Glomerular endothelial cell (primary cell): Measurements from ENCODE around the gene ZNF516. TPM values are rescaled to one million over a fixed set of nuclear protein-coding genes. Genes with fewer than 3 reads are reported as not detected.
A peak's percentile ranks its signal among the peaks of the same experiment; 100 is the strongest.

Experiments used
- DNase-seq: peaks from one replicate; pipeline ENCODE4 v3.0.0-alpha.2; 2011; ENCODE audit warnings: low read depth, low spot score; ENCODE audit errors: extremely low read depth
- total RNA-seq: library from RNA; depleted of rRNA; stranded (reverse); fragments of >200 nt; gene quantifications from 2 replicates; pipeline ENCODE4 v1.2.3, GENCODE V29; 2015

Gene ZNF516
- total RNA-seq, 1 donor from 2014 or later: 26.8 TPM

DNA sequence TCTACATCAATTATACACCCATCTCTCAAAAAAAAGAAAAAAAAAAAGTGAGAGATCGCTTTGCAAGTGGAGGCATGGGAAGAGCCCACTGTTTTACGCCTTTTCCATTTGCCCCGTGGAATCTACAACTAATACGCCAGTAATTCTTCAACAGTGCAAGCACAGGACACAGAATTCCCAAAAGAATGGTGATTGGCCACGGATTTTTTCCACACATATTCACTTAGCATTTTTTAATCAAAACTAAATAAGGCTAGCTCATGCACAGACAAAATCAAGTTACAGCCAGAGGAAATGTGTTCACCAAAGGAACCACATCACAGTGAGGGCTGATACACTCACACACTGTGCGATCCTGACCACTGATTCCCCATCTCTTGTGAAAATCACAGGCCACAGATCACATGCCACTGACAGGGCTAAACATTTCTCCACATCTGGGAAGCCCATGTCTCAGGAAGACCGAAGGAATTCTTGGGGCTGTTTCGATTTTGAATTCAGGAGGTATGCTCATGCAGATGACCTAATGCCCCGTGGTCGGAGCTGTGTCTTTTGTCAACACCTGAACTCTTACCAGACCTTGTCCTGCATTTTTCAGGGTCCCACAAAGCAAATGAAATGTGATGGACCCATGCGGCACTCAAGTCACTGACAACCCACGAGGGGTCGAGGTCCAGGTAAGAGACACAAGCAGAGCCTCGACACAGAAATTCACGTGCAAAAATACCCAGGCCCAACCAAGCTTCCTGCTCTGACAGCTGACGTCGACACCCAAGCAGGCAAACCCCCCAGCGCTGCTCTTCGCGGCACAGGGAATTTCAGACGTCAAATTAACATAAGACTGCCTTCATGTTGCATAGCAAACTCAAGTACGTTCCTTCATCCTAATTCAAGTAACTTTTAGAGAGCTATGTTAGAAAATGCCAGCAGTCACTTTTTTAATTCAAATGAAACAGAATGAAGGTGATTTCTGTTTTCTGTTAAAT is 69.6 kb downstream of the ZNF516 start:
- DNase-seq: no peak

DNA sequence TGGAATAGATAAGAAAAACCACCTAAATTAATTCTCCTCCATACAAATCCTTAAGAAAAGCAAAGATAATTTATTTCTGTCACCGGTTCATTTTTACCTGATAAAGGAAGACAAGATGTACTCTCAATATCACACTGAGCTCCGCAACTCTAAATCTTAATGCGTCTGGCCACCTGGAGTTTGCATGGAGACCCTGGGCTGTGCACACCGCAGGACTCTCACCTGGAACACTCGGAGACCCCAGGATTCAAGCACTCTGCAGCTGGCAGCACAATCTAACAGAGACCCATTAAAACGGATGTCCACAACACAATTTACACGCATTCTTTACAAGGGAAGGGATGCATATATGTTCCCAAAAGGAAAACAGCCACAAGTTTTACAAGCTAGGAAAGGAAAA is 72.2 kb downstream of the ZNF516 start:
- no peak for DNase-seq

DNA sequence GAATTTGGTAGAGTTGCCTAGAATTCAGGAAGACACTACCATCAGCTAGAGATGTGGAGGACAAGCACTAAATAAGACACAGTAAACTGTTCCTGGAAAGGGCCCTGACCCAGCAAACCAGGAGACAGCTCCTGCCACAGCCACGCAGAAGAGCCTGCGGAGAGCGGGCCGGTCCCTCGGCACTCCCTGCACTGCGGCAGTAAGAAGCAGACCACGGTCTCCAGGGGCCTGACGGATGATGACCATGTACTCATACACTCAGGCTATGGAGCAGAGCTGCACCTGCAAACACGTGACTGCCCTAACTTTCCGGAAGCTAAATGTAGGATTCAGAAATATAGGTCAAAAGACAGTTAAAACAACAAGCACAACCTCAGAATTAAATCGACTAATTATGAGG is 72.9 kb downstream of the ZNF516 start:
- no peak for DNase-seq

DNA sequence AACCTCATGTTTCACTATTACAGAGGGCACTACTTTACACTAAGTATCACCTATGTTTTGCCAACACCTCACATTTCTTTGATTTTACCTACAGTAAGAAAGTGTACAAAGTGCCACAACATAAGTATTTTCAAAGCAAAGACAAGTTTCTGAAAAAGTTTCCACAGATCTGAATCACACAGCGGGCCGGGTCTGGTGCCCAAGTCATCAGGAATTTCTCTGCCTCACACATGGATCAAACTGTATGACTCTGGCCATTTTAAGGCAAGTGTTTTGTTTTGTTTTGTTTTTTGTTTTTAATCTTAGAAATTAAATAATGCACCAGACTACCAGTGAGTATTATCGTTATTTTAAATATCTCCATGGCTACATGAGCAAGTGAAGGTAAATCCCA is 73.4 kb downstream of the ZNF516 start:
- no peak for DNase-seq

DNA sequence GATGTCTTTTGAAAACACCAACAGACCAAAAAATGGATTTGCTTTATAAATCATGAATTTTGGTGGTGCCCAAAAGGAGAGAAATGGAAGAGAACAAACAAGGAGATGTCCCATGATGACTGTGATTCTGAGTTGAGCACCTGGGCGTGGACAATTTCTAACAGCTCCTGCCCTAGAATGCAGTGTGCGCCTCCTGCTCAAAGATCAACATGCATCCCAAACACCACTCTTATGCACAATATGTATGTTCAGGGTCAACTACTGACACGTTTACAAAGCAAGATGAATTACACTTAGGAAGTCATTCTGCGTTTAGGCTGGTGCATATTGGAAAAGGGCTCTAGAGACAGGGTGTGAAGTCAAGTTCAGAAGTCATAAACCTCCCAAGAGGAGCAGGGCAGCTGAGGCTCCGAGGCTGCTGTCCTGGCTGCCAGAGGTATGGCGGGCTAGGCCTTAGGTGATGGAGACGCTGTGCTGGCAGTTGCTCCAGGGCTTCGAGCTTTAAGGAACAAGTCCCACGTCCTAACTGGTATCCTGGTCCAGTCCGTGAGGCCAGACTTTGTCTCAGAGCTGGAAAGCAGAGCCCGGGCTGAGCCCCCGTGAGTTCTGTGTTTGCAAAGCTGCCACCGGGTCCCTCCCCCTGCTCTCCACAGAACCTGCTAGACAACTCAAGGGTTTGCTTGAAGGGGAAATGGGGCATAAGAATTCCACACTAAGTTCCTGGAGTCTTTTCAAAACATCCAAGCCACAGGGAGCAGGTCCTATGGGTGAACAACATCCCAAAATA is 74.0 kb downstream of the ZNF516 start:
- no peak for DNase-seq

DNA sequence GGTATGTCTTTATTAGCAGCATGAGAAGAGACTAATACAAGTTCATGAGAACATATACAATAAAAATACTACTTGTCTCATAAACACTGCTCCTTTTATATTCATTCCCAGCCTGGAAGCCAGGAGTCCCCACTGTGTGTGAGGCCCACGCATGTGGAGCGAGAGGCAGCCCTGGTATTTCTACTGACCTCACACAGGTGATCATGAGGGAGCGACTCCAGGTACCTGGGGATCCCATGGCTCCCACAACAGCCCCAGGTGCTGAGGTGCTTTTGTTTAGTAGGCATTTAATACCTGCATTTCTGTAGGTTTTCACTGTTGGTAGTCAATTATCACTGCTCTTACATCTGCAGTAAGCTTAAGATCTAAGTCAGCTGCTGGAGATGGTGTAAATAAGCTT is 75.2 kb downstream of the ZNF516 start:
- no peak for DNase-seq

DNA sequence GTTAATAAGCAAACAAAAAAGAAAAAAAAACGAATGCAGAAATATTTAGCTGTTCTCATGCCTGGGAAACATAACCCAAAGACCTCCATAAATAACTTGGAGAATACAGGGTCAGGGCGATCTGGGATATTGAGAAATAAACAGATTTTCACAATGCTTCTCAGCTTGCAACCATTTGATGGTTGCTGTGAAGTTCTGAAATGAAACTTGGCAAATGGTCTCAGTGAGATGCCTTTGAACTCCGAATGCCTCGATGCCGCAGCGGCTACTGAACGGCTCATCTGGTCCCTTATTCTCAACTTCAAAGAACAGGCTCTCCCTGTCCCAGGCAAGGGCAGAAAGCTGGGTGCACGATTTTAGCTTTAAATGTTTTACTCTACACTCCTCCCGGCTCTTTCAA is 78.1 kb downstream of the ZNF516 start:
- no peak for DNase-seq

DNA sequence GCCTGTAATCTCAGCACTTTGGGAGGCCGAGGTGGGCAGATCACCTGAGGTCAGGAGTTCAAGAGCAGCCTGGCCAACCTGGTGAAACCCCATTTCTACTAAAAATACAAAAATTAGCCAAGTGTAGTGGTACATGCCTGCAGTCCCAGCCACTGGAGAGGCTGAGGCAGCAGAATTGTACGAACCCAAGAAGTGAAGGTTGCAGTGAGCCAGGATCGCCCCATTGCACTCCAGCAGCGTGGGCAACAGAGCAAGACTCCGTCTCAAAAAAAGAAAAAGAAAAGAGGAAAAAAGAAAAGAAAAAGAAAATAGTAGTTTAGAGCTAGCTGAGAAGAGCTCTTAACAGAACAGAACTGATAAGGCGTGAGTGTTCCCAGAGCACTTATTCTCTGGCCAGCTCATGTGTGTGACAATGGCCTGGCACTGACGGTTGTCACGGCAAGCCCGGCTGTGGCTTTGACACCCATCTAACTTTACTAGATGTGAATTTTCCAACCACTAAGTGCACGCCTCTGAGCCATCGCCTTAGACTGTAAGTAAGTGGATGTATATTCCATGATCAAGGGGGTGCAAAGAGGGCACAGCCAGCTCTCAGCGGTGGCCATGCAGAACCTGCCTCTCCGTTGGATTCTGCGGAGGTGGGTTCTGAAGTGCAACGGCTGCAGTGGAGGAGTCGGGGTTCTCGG is 80.0 kb downstream of the ZNF516 start:
- DNase-seq: no peak

DNA sequence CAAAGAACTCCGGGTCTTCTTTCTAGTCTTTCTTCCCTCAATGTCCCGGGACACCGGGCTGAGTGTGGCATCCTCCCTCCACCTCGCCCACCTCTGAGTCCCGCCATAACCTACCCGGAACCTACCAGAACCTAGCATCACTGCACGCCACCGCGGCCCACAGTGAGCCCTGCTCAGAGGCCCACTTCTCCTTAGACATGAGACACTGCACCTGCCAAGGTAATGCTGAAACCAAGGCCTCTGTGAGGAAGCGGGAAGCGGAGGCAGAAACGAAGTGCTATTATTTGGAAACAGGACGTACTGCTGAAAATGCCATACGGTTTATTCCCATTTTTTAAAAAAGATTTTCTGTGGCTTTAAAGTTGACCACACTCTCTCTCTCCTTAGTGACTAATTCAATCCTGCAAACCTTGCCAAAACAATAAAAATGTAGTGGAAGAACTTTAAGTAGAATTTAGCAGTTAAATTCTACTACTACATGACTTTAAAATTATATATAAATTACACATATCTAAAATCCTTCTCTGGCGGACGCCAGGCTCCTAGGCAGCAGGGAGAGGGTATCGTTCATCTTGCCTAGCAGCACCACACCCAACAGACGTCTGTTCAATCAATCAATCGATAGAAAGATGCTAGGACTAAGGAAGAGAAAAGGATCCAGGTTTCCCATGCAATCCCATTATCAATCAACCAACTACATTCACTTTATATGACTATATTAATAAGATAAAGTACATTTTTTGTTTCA is 82.0 kb downstream of the ZNF516 start:
- no peak for DNase-seq

DNA sequence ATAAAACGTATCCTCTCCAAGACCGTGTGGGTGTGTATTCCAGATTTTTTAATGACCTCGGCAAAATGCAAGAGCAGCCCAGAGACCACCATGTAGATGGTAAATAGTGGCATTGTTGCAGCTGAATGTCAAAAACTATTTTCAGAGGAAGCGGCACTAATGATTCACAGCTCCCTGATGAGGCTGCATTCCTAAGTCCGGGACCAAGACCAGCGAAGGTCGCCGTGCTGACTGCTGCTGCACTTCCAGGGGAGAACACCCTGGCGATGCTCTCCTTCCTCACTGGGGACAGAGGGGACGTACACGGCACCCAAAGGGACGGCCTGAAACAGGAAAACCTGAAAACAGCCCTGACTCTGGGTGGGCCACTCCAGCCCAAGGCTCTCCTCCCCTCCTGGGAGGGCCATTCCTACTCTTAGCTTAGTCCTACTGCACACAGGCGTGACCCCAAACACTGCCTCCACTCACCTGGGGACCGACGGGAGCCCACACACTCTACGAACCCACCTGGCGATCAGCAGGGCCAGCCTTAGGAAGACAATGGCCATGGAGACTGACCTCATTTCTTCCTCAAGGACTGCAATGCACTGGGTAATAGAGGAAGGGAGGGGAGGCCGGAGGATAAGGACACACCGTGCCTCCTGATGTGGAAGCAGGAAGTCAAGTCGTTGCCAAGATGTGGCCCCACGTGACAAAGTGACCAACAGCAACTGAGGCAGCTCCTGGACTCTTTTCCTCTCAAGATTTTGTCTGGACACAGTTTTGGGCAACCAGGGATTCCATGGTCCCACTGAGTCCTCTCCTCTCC is 82.8 kb downstream of the ZNF516 start:
- no peak for DNase-seq

DNA sequence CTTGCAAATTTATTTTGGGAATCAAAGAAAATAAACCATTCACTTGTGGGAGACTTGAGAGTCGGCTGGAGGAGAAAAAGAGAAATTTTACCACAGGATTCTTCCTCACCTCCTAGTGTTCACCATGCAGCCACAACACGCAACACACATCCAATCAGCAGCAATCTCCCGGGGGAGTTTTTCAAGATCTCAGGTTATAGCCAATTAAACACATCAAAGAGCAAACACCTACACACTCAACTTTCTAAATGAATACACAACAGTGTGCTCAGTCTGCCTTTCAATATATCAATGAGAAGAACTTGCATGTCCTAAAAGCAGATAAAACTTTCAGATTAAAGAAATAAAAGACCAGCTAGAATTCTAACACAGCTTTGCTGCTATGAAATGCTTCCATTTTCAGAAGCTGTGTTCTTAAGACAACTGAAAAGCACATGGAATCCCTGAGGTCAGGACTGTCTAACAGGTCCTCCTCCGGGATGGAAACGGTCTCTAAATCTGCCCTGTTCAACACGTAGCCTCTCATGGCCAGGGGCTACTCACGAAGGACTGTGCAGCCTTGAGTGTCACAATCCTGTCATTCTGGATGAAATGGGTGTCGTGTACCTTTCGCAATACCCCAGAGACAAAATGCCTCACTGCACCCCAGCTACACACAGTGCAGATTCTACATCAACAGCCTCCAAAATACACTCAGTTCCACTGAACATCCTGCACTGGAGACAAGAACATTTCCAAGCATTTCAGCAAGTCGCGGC is 84.2 kb downstream of the ZNF516 start:
- DNase-seq: no peak

DNA sequence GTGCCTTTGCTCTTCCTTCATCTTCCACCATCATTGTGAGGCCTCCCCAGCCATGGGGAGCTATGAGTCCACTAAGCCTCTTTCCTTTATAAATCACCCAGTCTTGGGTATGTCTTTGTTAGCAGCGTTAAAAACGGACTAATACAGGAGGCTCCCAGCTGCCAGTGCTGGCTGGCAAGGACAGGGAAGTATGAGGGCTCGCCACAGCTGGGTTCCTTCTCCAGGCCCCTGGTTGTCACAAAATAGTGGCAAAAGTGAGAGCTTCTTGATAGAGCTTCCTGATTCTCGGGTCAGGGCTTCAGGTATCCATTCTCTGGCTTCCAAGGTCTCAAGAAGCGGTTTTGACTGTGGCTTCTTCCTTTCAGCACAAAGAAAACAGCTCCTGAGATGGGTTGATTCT is 85.0 kb downstream of the ZNF516 start:
- no peak for DNase-seq

DNA sequence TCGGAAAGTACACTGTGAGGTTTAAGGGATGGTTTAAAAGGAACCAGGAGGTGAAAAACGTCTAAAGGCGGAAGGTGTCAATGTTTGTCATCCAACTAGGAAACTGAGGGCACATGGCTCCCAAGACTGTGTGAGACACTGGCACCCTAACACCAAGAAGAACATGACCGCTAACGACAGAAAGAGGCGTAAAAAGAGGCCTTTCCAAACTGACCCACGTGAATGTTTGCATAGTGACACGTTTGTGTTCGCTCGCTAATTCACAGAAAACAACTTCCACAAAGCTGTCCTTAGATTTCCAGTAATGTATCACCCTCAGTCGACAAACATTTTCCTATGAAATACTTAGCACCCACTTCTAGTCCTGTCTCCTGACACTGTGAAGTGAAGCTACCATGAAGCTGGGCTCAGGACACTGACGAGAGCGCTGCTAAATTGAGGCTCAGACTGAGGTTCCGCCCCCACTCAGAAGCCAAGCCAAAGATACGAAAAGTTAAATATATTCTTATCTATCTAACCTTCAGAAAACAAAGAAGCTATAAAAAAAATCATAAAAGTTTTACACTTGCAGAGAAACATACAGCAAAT is 86.5 kb downstream of the ZNF516 start:
- DNase-seq: no peak

DNA sequence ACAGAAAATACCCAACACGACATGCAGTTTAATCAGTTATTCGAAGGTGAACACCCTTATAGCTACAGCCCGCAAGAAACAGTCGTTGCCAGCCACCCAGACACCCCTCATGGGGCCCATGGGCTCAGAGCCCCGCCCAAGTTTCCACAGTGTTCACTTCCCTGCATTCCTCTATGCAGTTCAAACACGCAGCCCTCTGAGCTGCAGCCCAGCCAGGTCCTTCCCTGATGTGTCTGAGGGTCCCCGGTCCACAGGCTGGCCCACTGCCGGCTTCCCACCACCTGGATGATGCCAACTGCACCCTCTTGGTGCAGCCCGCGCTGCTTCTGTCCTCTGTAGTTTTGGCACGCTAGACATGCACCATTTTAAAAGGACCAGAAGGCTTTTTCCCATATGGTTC is 87.4 kb downstream of the ZNF516 start:
- DNase-seq: no peak

DNA sequence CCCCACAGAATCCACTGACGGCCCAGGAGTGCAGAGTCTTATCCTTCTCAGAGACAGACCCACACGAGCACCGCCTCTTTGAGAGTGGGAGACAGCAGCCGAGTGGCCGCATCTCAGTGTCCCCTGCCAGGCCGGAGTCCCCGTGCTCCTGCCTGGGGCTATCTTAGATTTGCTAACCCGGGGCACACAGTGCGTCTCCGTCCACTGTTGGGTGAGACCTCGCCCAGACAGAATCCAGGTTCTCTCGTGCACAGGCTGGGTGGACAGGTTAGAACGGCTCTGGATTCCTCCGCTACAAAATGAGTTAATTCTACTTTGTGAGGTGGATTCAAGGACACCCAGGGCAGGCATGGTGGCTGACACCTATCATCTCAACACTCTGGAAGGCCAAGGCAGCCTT is 88.3 kb downstream of the ZNF516 start:
- DNase-seq: no peak

DNA sequence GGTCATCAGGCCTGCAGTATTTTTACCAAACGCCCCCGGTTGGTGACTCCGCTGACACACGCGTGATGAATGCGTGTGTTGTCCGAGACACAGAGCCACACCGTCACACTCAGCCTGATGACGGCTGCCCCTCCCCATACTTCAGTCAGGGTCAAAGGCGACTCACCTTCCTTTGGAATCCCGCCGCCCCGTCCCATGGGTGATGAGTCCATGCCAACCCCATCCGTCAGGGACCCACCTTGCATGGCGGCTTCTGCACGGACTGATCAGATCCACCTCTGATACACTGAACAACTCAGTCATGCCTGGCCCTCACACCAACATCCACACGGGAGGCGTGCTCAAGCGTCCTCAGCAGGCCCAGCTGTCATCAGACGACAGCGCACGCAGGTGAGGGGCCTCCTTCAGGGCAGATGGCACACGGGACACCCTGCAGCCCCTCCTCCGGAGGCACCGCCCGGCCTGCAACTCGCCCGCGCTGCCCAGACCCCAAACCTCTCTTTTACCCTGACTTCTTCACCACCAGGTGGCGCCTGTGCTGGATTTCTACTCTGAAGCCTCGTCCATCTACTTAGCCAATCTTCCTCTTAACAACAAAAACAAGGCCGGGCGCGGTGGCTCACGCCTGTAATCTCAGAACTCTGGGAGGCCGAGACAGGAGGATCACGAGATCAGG is 89.2 kb downstream of the ZNF516 start:
- peak; percentile 37 for DNase-seq

DNA sequence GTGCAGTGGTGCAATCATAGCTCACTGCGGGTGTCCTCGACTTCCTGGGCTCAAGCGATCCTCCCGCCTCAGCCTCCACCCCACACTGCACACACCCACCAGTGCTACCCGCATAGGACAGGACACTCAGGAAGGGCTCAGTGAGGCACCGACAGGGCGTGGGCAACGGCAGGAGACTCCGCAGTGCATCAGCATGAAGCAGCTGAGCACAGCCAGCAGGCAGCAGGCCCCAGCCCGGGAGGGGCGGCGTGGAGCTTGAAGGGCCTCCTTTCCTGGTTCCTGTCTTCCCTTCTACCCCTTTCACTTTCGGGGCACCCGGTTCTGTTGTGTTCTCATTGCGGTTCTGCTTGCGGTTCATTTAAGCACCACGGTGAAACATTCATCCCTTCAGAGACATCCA is 89.8 kb downstream of the ZNF516 start:
- no peak for DNase-seq

DNA sequence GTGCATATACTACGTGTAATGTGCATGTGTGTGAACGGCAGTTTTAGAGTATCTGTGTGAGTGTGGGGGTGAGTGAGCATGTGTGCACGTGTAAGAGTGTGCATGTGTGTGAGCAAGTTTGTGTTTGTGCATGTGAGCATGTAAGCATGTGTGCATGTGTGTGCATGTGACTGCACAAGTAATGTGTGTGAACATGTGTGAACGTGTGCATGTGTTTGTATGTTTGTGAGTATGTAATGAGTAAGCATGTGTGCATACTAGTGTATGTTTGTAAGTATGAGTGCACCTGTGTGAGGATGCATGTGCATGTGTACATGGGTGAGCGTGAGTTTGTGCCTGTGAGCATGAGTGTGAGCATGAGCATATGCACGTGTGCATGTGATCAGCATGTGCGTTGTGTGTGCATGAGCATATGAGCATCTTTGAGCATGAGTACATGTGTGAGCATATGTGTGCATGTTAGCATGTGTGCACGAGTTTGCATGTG is 90.7 kb downstream of the ZNF516 start:
- DNase-seq: no peak
